Lower leg skin (tissue), 4 donors: ENCODE measurements around the gene LBHD2. TPM values are rescaled to one million over a fixed set of nuclear protein-coding genes. Genes with fewer than 3 reads are reported as not detected.

Experiments
- DNase-seq, 2 donors: peaks; one replicate each; pipeline ENCODE4 v3.0.0-alpha.2; 2019; ENCODE audit warnings: low spot score in 2 of 2
- H3K4me3 ChIP-seq: fragments of 200-600 bp; sonication (generic); 2 replicates; pipeline ENCODE4 v1.5.1; 2017; ENCODE audit warnings: mild to moderate bottlenecking, low read depth; ENCODE audit not compliant: poor library complexity, severe bottlenecking
- POLR2A ChIP-seq, 2 donors: fragments of 450-650 bp; IDR thresholded peaks; one replicate each; pipeline ENCODE4 v1.6.1; 2016 to 2017; ENCODE audit warnings: antibody characterized with exemption in 2 of 2, mild to moderate bottlenecking in 1 of 2, moderate library complexity in 1 of 2
- WGBS, 2 donors: methylation state at CpG; one replicate each; pipeline ENCODE4 v1.1.5; 2018; 5-methylcytosine and 5-hydroxymethylcytosine counted together
- intact Hi-C: fragments of 100-400 bp; cut with DNase I; formaldehyde crosslinking; loops from one replicate; pipeline ENCODE4 v1.15.0; 2023; ENCODE audit warnings: low total_unique reads
- total RNA-seq, 4 donors: library from RNA; depleted of rRNA; stranded (reverse); fragments of >200 nt; gene quantifications; one replicate each; pipeline ENCODE4 v1.1.0, GENCODE V29; 2016
- TF ChIP-seq, protein P1 (sequence below), 3 donors: fragments of 450-650 bp; IDR thresholded peaks; one replicate each; pipeline ENCODE4 v1.5.1; 2016; ENCODE audit warnings: antibody characterized with exemption in 3 of 3, mild to moderate bottlenecking in 3 of 3, moderate library complexity in 2 of 3

Gene LBHD2
- total RNA-seq, 4 donors from 2014 or later = not detected

DNA sequence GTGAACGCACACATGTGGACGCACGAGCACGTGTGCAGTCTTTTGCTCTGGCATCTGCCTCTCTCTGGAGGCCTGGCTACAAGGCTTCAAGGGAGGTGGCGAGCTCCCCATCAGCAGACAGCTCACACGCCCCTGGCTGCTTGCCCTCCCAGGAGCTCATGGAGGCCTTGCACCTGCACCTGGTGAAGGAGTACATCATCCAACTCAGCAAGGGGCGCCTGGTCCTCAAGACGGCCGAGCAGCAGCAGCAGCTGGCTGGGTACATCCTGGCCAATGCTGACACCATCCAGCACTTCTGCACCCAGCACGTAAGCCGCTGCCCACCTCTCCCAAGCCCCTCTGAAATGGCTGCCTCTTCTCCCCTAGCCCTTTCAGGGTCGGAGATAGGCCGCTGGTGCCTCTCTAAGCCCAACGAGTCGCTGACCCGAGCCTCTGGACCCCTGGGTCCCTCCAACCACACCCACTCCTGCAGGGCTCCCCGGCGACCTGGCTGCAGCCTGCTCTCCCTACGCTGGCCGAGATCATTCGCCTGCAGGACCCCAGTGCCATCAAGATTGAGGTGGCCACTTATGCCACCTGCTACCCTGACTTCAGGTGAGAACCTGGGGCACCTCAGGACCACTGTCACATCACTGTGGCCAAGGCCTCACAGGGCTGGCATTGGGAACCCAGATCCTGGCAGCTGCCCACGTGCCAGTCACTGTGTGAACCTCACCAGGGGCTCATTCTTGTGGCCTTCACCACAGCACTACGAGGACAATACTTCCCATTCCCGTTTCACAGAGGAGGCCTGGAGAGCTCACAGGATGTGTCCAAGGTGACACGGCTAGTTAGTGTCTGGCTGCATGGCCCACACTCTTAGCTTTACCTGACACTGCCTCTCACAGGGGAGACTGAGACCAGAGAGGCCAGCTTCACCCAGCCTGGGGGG lies 49.5 kb downstream of the LBHD2 start:
- TF ChIP-seq, protein P1, sequence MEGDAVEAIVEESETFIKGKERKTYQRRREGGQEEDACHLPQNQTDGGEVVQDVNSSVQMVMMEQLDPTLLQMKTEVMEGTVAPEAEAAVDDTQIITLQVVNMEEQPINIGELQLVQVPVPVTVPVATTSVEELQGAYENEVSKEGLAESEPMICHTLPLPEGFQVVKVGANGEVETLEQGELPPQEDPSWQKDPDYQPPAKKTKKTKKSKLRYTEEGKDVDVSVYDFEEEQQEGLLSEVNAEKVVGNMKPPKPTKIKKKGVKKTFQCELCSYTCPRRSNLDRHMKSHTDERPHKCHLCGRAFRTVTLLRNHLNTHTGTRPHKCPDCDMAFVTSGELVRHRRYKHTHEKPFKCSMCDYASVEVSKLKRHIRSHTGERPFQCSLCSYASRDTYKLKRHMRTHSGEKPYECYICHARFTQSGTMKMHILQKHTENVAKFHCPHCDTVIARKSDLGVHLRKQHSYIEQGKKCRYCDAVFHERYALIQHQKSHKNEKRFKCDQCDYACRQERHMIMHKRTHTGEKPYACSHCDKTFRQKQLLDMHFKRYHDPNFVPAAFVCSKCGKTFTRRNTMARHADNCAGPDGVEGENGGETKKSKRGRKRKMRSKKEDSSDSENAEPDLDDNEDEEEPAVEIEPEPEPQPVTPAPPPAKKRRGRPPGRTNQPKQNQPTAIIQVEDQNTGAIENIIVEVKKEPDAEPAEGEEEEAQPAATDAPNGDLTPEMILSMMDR (IDR thresholded peaks at IDR 0.05) = no peak
- TF ChIP-seq POLR2A (IDR thresholded peaks at IDR 0.05) = no peak
- intact Hi-C loops = no loop called here
- H3K4me3 ChIP-seq = no peak overlapping the region
- DNase-seq = no peak
- 89 to 92% methylated on average over 24 to 25 of the region's 25 CpGs for WGBS, 2 donors

DNA sequence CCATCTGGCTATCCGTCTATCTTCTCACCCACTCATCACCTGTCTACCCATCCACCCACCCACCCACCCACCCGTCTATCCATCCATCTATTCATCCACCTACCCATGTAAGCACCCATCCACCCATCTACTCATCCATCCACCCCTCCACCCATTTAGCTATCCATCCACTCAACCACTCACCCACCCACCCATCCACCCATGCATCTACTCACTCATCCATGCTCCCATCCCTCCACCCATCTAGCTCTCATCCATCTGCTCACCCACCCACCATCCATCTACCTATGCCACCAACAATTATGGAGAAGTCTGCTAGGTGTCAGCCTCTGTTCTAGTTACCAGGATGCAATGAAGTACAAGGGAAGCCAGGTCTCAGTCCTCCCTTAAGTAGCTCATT lies 50.4 kb downstream of the LBHD2 start:
- intact Hi-C loops = no loop called here
- TF ChIP-seq POLR2A (IDR thresholded peaks at IDR 0.05) = no peak
- TF ChIP-seq, protein P1 (IDR thresholded peaks at IDR 0.05) = no peak
- DNase-seq = no peak
- 41 to 67% methylated on average over 2 of the region's 2 CpGs for WGBS, 2 donors
- H3K4me3 ChIP-seq = no peak overlapping the region

DNA sequence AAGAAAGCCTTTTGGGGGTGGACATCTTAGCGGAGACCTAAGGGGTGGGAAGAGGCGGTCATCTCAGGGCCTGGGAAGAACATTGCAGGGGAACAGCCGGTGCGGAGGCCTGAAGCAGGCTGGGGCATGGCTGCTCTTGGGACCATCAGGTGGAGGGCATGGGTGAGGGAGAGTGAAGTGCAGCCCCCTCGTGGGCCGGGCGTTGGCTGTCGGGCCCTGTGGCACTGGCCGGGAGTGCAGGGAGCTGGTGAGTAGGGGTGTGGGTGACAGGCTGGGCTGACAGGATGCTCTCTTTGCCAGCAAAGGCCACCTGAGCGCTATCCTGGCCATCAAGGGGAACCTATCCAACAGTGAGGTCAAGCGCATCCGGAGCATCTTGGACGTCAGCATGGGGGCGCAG lies 50.9 kb downstream of the LBHD2 start:
- no peak for TF ChIP-seq POLR2A (IDR thresholded peaks at IDR 0.05)
- TF ChIP-seq, protein P1 (IDR thresholded peaks at IDR 0.05) = no peak
- 91 to 97% methylated on average over 14 of the region's 14 CpGs for WGBS, 2 donors
- intact Hi-C loops = no loop called here
- H3K4me3 ChIP-seq = no peak overlapping the region
- no peak for DNase-seq

DNA sequence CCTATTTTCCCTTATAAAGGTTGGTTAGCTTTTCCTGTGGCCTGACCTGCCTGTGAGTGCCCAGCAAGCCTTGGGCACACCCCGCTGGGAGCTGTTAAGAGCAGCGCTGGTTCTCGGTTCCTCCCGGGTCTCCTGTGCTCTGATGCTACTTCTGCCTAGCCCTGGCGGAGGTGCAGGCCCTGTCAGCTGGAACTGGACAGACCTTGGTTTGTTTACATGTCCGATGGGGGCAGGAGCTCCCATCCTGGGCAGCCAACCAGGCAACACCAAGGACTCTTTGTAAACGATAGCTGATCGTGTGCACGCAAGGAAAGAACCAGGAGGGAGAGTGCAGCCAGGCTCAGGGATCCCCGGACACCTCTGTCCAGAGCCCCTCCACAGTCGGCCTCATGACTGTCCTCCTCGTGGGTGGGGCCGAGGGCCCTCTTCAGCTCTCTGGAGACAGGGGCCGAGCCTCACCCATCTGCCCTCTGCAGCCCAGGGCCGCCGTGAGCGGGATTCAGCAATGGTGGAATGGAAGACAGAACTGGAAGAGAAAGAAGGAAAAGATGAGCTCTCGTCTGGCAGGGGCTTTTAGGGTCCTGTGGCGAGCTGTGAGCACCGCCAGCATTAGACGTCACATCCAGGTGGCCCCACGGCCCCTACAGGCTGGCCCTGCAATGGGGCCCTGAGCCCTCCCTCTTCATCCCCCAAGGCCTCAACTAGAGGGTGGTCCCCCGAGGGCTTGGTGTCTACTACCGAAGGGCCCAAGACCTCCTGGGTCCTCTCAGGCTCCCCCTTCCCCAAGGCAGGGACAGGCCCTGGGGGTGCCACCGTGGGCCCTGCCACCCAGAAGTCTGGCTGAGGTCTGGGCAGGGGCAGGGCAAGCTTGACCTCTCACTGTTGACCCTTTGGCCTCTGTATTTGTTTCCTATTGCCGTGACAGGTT lies 51.6 kb downstream of the LBHD2 start:
- WGBS, 2 donors = 87 to 92% methylated on average over 24 to 26 of the region's 26 CpGs
- intact Hi-C loops = no loop called here
- no peak for TF ChIP-seq POLR2A (IDR thresholded peaks at IDR 0.05)
- TF ChIP-seq, protein P1 (IDR thresholded peaks at IDR 0.05) = no peak
- no peak for DNase-seq
- H3K4me3 ChIP-seq = no peak overlapping the region

DNA sequence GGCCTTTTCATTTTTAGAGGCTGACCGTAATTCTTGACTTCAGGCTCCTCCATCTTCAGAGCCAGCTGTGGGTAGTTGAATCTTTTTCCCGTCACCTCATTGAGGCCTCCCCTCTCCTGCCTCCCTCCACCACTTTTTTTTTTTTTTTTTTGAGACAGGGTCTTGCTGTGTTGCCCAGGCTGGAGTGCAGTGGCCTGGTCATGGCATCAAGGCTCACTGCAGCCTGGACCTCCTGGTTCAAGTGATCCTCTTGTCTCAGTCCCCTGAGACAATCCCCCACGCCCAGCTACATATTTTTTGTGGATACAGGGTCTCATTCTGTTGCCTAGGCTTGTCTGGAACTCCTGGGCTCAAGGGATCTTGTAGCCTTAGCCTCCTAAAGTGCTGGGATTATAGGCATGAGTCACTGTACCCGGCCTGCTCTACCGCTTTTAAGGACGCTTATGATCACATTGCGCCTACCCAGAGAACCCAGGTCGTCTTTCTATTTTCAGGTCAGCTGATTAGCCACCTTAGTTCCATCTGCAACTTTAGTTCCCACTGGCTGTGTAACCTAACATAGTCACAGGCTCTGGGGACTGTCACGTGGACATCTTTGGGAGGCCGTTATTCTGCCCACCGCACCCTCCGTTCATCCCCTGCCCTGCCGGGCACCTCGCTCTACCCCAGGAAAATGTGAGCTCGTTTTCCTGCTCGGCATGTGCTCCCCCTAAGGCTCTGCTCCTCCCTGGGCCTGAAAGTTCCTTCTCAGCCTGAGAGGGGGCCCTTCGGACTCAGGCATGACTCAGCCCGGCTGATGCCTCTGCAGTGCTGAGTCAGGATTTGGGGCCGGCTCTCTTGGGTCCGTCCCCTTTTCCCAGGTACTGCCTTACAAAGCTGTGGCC lies 52.6 kb downstream of the LBHD2 start:
- TF ChIP-seq, protein P1 (IDR thresholded peaks at IDR 0.05) = no peak
- TF ChIP-seq POLR2A (IDR thresholded peaks at IDR 0.05) = no peak
- no peak for DNase-seq
- H3K4me3 ChIP-seq = no peak overlapping the region
- 59 to 71% methylated on average over 20 of the region's 20 CpGs for WGBS, 2 donors
- intact Hi-C loops = no loop called here
